HepG2 (cell line): ENCODE measurements around the gene TJAP1. TPM values are rescaled to one million over a fixed set of nuclear protein-coding genes. Genes with fewer than 3 reads are reported as not detected.

Experiments used
- ATAC-seq: fragments of 200-7000 bp; cut with Tn5 transposase; 3 replicates; pipeline ENCODE4 v1.9.1; 2020; ENCODE audit warnings: mild to moderate bottlenecking, moderate library complexity
- BruUV-seq: library from RNA; stranded (reverse); fragments of 400-500 nt; replicated peaks from 2 replicates; lab custom pipeline; 2021; lab: Mats Ljungman, UMichigan
- CTCF ChIA-PET: fragments of 300-600 bp; formaldehyde crosslinking; extraction: SDS; loops from one replicate; lab custom pipeline; 2021; ENCODE audit warnings: low total read pairs, inconsistent platforms, low intra/inter-chr PET ratio; lab: Yijun Ruan, JAX
- POLR2A ChIA-PET: fragments of 350-600 bp; sonication (Branson Sonifier 250); formaldehyde crosslinking; loops from one replicate; lab custom pipeline; 2020; ENCODE audit warnings: antibody characterized with exemption, inconsistent platforms; lab: Yijun Ruan, JAX
- DNase-seq: peaks from one replicate; pipeline ENCODE4 v3.0.0-alpha.2; 2015; ENCODE audit warnings: low spot score
- FAIRE-seq: peaks from 3 replicates; lab custom pipeline; 2011; peaks lifted over from hg19 to GRCh38; lab: Jason Lieb, UNC
- H2AFZ ChIP-seq: one replicate; pipeline ENCODE4 v1.6.1; 2011; ENCODE audit warnings: low read length, inconsistent platforms
- H3K27ac ChIP-seq: fragments of 300-600 bp; 3 replicates; pipeline ENCODE4 v1.8.0; 2011; ENCODE audit warnings: mixed run types, mild to moderate bottlenecking, mixed read lengths, low read length, inconsistent platforms; ENCODE audit not compliant: insufficient read depth; ENCODE audit errors: extremely low read length
- H3K27me3 ChIP-seq, 2 experiments: fragments of 200-600 bp in 1 of 2; 2 replicates in 1 of 2; 3 replicates in 1 of 2; pipeline versions ENCODE4 v1.6.0 to v1.8.0; 2011; ENCODE audit warnings: low read length in 2 of 2, mild to moderate bottlenecking in 2 of 2, moderate library complexity in 2 of 2, inconsistent platforms in 1 of 2; ENCODE audit not compliant: insufficient read depth in 2 of 2, control insufficient read depth in 1 of 2
- H3K36me3 ChIP-seq, 2 experiments: fragments of 200-600 bp in 1 of 2; replicated peaks in 1 of 2; 2 replicates in 1 of 2; 3 replicates in 1 of 2; pipeline versions ENCODE4 v1.5.1 to v1.8.0; 2011; ENCODE audit warnings: low read length in 2 of 2, inconsistent platforms in 1 of 2; ENCODE audit not compliant: insufficient read depth in 2 of 2, control insufficient read depth in 1 of 2
- H3K4me1 ChIP-seq: 2 replicates; pipeline ENCODE4 v1.5.1; 2012; ENCODE audit warnings: low read length, inconsistent platforms; ENCODE audit not compliant: insufficient read depth
- H3K4me2 ChIP-seq: 2 replicates; pipeline ENCODE4 v1.6.0; 2011; ENCODE audit warnings: low read depth, low read length, inconsistent platforms
- H3K4me3 ChIP-seq, 3 experiments: fragments of 200-600 bp in 1 of 3; sonication (generic), shearing (Covaris generic) in 1 of 3; replicated peaks in 1 of 3; 2 replicates each; pipeline ENCODE4 v1.5.1; 2011 to 2016; ENCODE audit warnings: low read length in 3 of 3, inconsistent platforms in 2 of 3, low read depth in 2 of 3, mild to moderate bottlenecking in 2 of 3, control low read depth in 1 of 3, mixed read lengths in 1 of 3; ENCODE audit not compliant: insufficient read depth in 1 of 3
- H3K79me2 ChIP-seq: one replicate; pipeline ENCODE4 v1.6.1; 2011; ENCODE audit warnings: low read length, inconsistent platforms; ENCODE audit not compliant: insufficient read depth
- H3K9ac ChIP-seq: 2 replicates; pipeline ENCODE4 v1.6.0; 2011; ENCODE audit warnings: mild to moderate bottlenecking, low read depth, low read length, inconsistent platforms; ENCODE audit not compliant: insufficient read depth
- H3K9me3 ChIP-seq: 2 replicates; pipeline ENCODE4 v1.5.1; 2012; ENCODE audit warnings: mild to moderate bottlenecking, low read length
- H4K20me1 ChIP-seq: 2 replicates; pipeline ENCODE4 v1.6.0; 2011; ENCODE audit warnings: inconsistent platforms, mild to moderate bottlenecking, low read length, moderate library complexity; ENCODE audit not compliant: insufficient read depth
- ARID5B ChIP-seq: IDR thresholded peaks from 2 replicates; pipeline ENCODE4 v1.4.0; 2020; ENCODE audit warnings: mild to moderate bottlenecking, missing genetic modification reagents
- CREB1 ChIP-seq, 2 experiments: fragments of 450-650 bp in 1 of 2; IDR thresholded peaks; 2 replicates each; pipeline ENCODE4 v1.6.1; 2016 to 2017; ENCODE audit warnings: control low read depth in 1 of 2, mild to moderate bottlenecking in 1 of 2, missing compliant biosample characterization in 1 of 2, missing genetic modification characterization in 1 of 2
- GATAD2A ChIP-seq: IDR thresholded peaks from 2 replicates; pipeline ENCODE4 v1.6.1; 2016
- HMG20B ChIP-seq: conservative IDR thresholded peaks from 2 replicates; pipeline ENCODE4 v1.6.1; 2016; ENCODE audit warnings: missing genetic modification reagents, missing compliant biosample characterization
- MTF1 ChIP-seq: sonication (generic); formaldehyde crosslinking; IDR thresholded peaks from 2 replicates; pipeline ENCODE4 v1.5.0; 2020; ENCODE audit warnings: missing genetic modification reagents
- RELA ChIP-seq: sonication (generic); formaldehyde crosslinking; IDR thresholded peaks from 2 replicates; pipeline ENCODE4 v1.4.0; 2020; ENCODE audit warnings: missing genetic modification reagents
- RXRA ChIP-seq: sonication (generic); formaldehyde crosslinking; IDR thresholded peaks from 2 replicates; pipeline ENCODE4 v1.5.1; 2020; ENCODE audit warnings: missing genetic modification reagents
- TMF1 ChIP-seq: sonication (generic); formaldehyde crosslinking; IDR thresholded peaks from 2 replicates; pipeline ENCODE4 v1.8.1; 2022; ENCODE audit warnings: low read depth, missing genetic modification reagents
- ZNF10 ChIP-seq: sonication (generic); formaldehyde crosslinking; IDR thresholded peaks from 2 replicates; pipeline ENCODE4 v1.4.0; 2020; ENCODE audit warnings: mild to moderate bottlenecking, low read depth, missing genetic modification reagents, borderline replicate concordance
- ZNF20 ChIP-seq: sonication (generic); formaldehyde crosslinking; IDR thresholded peaks from 2 replicates; pipeline ENCODE4 v1.4.0; 2020; ENCODE audit warnings: mild to moderate bottlenecking, moderate library complexity, missing genetic modification reagents
- ZNF251 ChIP-seq: sonication (generic); formaldehyde crosslinking; IDR thresholded peaks from 2 replicates; pipeline ENCODE4 v1.9.0; 2021; ENCODE audit warnings: mild to moderate bottlenecking, missing genetic modification reagents
- ZNF569 ChIP-seq: sonication (generic); formaldehyde crosslinking; IDR thresholded peaks from 2 replicates; pipeline ENCODE4 v1.5.0; 2020; ENCODE audit warnings: mild to moderate bottlenecking, missing genetic modification reagents, moderate library complexity, borderline replicate concordance
- ZNF598 ChIP-seq: sonication (generic); formaldehyde crosslinking; IDR thresholded peaks from 2 replicates; pipeline ENCODE4 v1.5.1; 2020; ENCODE audit warnings: mild to moderate bottlenecking, missing genetic modification reagents, borderline replicate concordance
- WGBS: methylation state at CpG from one replicate; pipeline ENCODE4 v1.1.6; 2017; ENCODE audit warnings: low lambda C conversion rate; 5-methylcytosine and 5-hydroxymethylcytosine counted together
- in situ Hi-C: cut with HindIII; loops from 2 replicates; pipeline ENCODE4 v1.10.0; 2017; ENCODE audit warnings: low pct_unique_long_range_greater_than_20kb; ENCODE audit not compliant: extremely low pct_ligation_motif_present
- intact Hi-C: fragments of 100-400 bp; cut with micrococcal nuclease; formaldehyde crosslinking; loops from one replicate; pipeline ENCODE4 v1.10.0; 2022; ENCODE audit not compliant: unreplicated experiment
- polyA plus RNA-seq, 8 experiments: library from polyadenylated mRNA; depleted of rRNA in 3 of 8; stranded (reverse) in 7 of 8; unstranded in 1 of 8; fragments of >200 nt; fragmentation: Illumina TruSeq in 4 of 8; extraction: Trizol in 4 of 8; gene quantifications; 2 replicates each; pipeline versions ENCODE4 v1.2.1 to v1.2.3, GENCODE V29; 2011 to 2016; ENCODE audit warnings: low read depth in 4 of 8, missing spikeins in 1 of 8, mixed read lengths in 1 of 8; ENCODE audit not compliant: insufficient read depth in 1 of 8
- total RNA-seq, 5 experiments: library from RNA; depleted of rRNA; stranded (reverse); fragments of >200 nt; fragmentation: Illumina TruSeq; extraction: Trizol; gene quantifications; 2 replicates each; pipeline ENCODE4 v1.2.3, GENCODE V29; 2016; ENCODE audit warnings: low read depth in 1 of 5
- TF ChIP-seq, protein P1 (sequence below): sonication (generic); formaldehyde crosslinking; IDR thresholded peaks from 2 replicates; pipeline ENCODE4 v1.5.0; 2020; ENCODE audit warnings: mild to moderate bottlenecking, missing genetic modification reagents, borderline replicate concordance
- TF ChIP-seq, protein P2 (sequence below), 2 experiments: sonication (generic) in 1 of 2; formaldehyde crosslinking in 1 of 2; IDR thresholded peaks; 2 replicates each; pipeline versions ENCODE4 v1.4.0 to v1.6.1; 2018 to 2020; ENCODE audit warnings: missing genetic modification reagents in 2 of 2, borderline replicate concordance in 1 of 2, low read depth in 1 of 2, mild to moderate bottlenecking in 1 of 2, missing biosample characterization in 1 of 2

The TJAP1 gene
- total and polyA plus RNA-seq, 2 of the 13 experiments (the other 11 are each of a cell fraction or from before 2014, with no cell fraction given), result 15.7 to 41.6 TPM

- TF ChIP-seq RELA (CRISPR knock-in tag) (no peak), RXRA (CRISPR knock-in tag) (no peak)
- TF ChIP-seq, all 625 proteins: peak for 0
Measured at GRCh38 chr6:43544461-43544860, 67.1 kb downstream of the TJAP1 start (continued).

DNA sequence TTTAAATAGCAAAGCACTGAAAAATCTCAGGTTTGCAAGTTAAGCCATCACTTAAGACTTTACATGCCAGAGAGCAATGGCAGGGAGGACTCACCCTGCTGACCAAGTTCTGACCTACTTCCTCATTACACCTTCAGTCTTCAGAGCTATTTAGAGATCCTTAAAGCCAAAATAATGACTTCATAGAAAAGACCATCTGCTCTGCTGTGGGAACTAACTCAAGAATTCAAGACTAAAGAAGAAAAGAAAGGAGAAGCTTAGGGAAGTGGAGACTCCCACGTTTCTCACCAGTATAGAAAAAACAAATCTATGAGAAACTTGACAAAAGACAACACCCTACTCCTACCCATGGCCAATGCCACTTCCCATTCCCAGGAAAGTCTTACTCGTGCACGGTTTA is 69.9 kb downstream of the TJAP1 start:
- in situ Hi-C loops (no loop called here), intact Hi-C loops (no loop called here)
- Histone ChIP-seq H4K20me1 (no peaks in the 10 kb centered on the region), H3K36me3 (peaks cover 44 to 89% of the 10 kb centered on the region in 2 experiments), H3K27ac (no peak overlapping the region), H3K4me3 (no peak overlapping the region), H3K79me2 (no peaks in the 10 kb centered on the region), H3K4me1 (no peaks in the 10 kb centered on the region), H3K9ac (no peak overlapping the region), H3K27me3 (no peaks in the 10 kb centered on the region), H3K9me3 (no peaks in the 10 kb centered on the region), H2AFZ (no peak overlapping the region), H3K4me2 (no peak overlapping the region)
- ChIA-PET POLR2A (interaction anchor here (1.2 kb wide), 1 partner anchor 28 kb away, joined by 3 read pairs; the partner anchor contains the start of genes POLH and XPO5), CTCF (no interaction called here)
- WGBS, result 97% methylated on average over 3 of the region's 3 CpGs
- DNase-seq (no peak), FAIRE-seq (no peak), ATAC-seq (no peak)
- BruUV-seq, result no TSS peak
- TF ChIP-seq ZNF569 (CRISPR knock-in tag), result no peak
- TF ChIP-seq ZNF20 (CRISPR knock-in tag), result no peak
- no peak for TF ChIP-seq ARID5B (CRISPR knock-in tag)
- TF ChIP-seq ZNF10, result no peak
- no peak for TF ChIP-seq ZNF598 (CRISPR knock-in tag)
- no peak for TF ChIP-seq ZNF251 (CRISPR knock-in tag)
- no peak for TF ChIP-seq MTF1 (CRISPR knock-in tag)
- TF ChIP-seq HMG20B (CRISPR knock-in tag), result no peak
- TF ChIP-seq, protein P1, sequence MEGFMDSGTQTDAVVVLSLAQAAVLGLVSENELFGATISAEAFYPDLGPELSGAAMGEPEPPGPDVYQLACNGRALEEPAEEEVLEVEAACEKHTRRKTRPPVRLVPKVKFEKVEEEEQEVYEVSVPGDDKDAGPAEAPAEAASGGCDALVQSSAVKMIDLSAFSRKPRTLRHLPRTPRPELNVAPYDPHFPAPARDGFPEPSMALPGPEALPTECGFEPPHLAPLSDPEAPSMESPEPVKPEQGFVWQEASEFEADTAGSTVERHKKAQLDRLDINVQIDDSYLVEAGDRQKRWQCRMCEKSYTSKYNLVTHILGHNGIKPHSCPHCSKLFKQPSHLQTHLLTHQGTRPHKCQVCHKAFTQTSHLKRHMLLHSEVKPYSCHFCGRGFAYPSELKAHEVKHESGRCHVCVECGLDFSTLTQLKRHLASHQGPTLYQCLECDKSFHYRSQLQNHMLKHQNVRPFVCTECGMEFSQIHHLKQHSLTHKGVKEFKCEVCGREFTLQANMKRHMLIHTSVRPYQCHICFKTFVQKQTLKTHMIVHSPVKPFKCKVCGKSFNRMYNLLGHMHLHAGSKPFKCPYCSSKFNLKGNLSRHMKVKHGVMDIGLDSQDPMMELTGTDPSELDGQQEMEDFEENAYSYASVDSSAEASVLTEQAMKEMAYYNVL (CRISPR knock-in tag), result no peak
- no peak for TF ChIP-seq GATAD2A (CRISPR knock-in tag)
- no peak for TF ChIP-seq TMF1 (CRISPR knock-in tag)
- TF ChIP-seq CREB1 (IDR thresholded peaks at IDR 0.05), result no peak
- TF ChIP-seq CREB1 (CRISPR knock-in tag; IDR thresholded peaks at IDR 0.05), result no peak
- TF ChIP-seq, protein P2, sequence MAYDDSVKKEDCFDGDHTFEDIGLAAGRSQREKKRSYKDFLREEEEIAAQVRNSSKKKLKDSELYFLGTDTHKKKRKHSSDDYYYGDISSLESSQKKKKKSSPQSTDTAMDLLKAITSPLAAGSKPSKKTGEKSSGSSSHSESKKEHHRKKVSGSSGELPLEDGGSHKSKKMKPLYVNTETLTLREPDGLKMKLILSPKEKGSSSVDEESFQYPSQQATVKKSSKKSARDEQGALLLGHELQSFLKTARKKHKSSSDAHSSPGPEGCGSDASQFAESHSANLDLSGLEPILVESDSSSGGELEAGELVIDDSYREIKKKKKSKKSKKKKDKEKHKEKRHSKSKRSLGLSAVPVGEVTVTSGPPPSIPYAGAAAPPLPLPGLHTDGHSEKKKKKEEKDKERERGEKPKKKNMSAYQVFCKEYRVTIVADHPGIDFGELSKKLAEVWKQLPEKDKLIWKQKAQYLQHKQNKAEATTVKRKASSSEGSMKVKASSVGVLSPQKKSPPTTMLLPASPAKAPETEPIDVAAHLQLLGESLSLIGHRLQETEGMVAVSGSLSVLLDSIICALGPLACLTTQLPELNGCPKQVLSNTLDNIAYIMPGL (CRISPR knock-in tag; IDR thresholded peaks at IDR 0.05; ENCODE audit: borderline replicate concordance in 1 of 2, low read depth in 1 of 2), result no peak
